Bronchial epithelial cell (primary cell): ENCODE measurements around the gene PTGIS. TPM values are rescaled to one million over a fixed set of nuclear protein-coding genes. Genes with fewer than 3 reads are reported as not detected.

Experiments used
- DNase-seq: peaks from one replicate; pipeline ENCODE4 v3.0.0-alpha.2; 2010; ENCODE audit warnings: low read depth
- FAIRE-seq: peaks from 2 replicates; lab custom pipeline; 2011; peaks lifted over from hg19 to GRCh38; lab: Jason Lieb, UNC
- H3K27me3 ChIP-seq: 2 replicates; pipeline ENCODE4 v1.5.1; 2011; ENCODE audit warnings: low read length; ENCODE audit not compliant: control insufficient read depth, insufficient read depth
- H3K36me3 ChIP-seq: 2 replicates; pipeline ENCODE4 v1.5.1; 2011; ENCODE audit warnings: low read length; ENCODE audit not compliant: control insufficient read depth, insufficient read depth
- H3K4me3 ChIP-seq: 2 replicates; pipeline ENCODE4 v1.5.1; 2011; ENCODE audit warnings: mild to moderate bottlenecking, low read depth, low read length, control low read depth
- CTCF ChIP-seq: IDR thresholded peaks from 2 replicates; pipeline ENCODE4 v1.5.1; 2011; ENCODE audit warnings: mild to moderate bottlenecking, moderate library complexity, low read length, control low read depth, inconsistent platforms; ENCODE audit not compliant: insufficient read depth, severe bottlenecking
- total RNA-seq: library from RNA; depleted of rRNA; stranded (reverse); fragments of >200 nt; gene quantifications from 2 replicates; pipeline ENCODE4 v1.2.1, GENCODE V29; 2014

Gene PTGIS
- total RNA-seq, 1 donor from 2014 or later: 4.7 TPM

GRCh38 chr20:49558826-49559225, 9.1 kb downstream of the PTGIS start:
- no peak for TF ChIP-seq CTCF
- Histone ChIP-seq H3K36me3 (no peaks in the 10 kb centered on the region), H3K27me3 (peaks cover 3% of the 10 kb centered on the region), H3K4me3 (no peak overlapping the region)
- FAIRE-seq (no peak), DNase-seq (no peak)

GRCh38 chr20:49557449-49557848, 10.5 kb downstream of the PTGIS start:
- H3K27me3 ChIP-seq: peaks cover 3% of the 10 kb centered on the region
- FAIRE-seq: no peak
- no peak overlapping the region for H3K4me3 ChIP-seq
- DNase-seq: no peak
- no peak for TF ChIP-seq CTCF
- H3K36me3 ChIP-seq: no peaks in the 10 kb centered on the region

GRCh38 chr20:49556621-49557020, 11.3 kb downstream of the PTGIS start:
- DNase-seq (no peak), FAIRE-seq (no peak)
- no peak for TF ChIP-seq CTCF
- Histone ChIP-seq H3K27me3 (peaks cover 3% of the 10 kb centered on the region), H3K36me3 (no peaks in the 10 kb centered on the region), H3K4me3 (no peak overlapping the region)

- Histone ChIP-seq H3K4me3 (no peak overlapping the region), H3K27me3 (peaks cover 4% of the 10 kb centered on the region), H3K36me3 (no peaks in the 10 kb centered on the region)
- FAIRE-seq: no peak
- DNase-seq: no peak
- no peak for TF ChIP-seq CTCF
Observed at GRCh38 chr20:49549801-49550551, 18.0 kb downstream of the PTGIS start.

GRCh38 chr20:49548371-49548947, 19.5 kb downstream of the PTGIS start:
- Histone ChIP-seq H3K36me3 (no peaks in the 10 kb centered on the region), H3K4me3 (no peak overlapping the region), H3K27me3 (peaks cover 4% of the 10 kb centered on the region)
- no peak for FAIRE-seq
- TF ChIP-seq CTCF: no peak
- DNase-seq: no peak

GRCh38 chr20:49545572-49545971, 22.4 kb downstream of the PTGIS start:
- peak; percentile 1 for TF ChIP-seq CTCF
- FAIRE-seq (no peak), DNase-seq (no peak)
- Histone ChIP-seq H3K27me3 (peaks cover 4% of the 10 kb centered on the region), H3K36me3 (no peaks in the 10 kb centered on the region), H3K4me3 (no peak overlapping the region)
